T1000 (cell line): ENCODE measurements around the gene ADK.
"Not testable (repeated sequence)": the region's sequence is repeated elsewhere in the genome, so short reads cannot be mapped to it uniquely, and the experiment has no call there.

Experiments
- DNase-seq: peaks from one replicate; lab custom pipeline; 2025; ENCODE audit warnings: mixed read lengths; lab: John Stamatoyannopoulos, UW

The ADK gene

GRCh38 chr10:74300666-74301065 lies 149.6 kb downstream of the ADK start:
- DNase-seq = no peak

- no peak for DNase-seq
Observed at GRCh38 chr10:74305730-74306129, 154.7 kb downstream of the ADK start.

- no peak for DNase-seq
Observed at GRCh38 chr10:74306227-74306982, 155.4 kb downstream of the ADK start.

- DNase-seq = no peak
Observed at GRCh38 chr10:74307061-74307651, 156.1 kb downstream of the ADK start.

- no peak for DNase-seq
Observed at GRCh38 chr10:74310652-74311257, 159.7 kb downstream of the ADK start.

GRCh38 chr10:74314166-74314565 lies 163.1 kb downstream of the ADK start:
- DNase-seq = no peak

GRCh38 chr10:74320026-74320425 lies 169.0 kb downstream of the ADK start:
- DNase-seq = no peak

- no peak for DNase-seq
Observed at GRCh38 chr10:74320717-74321116, 169.7 kb downstream of the ADK start.

- DNase-seq = no peak
Observed at GRCh38 chr10:74322141-74322540, 171.1 kb downstream of the ADK start.

- no peak for DNase-seq
Observed at GRCh38 chr10:74322565-74322964, 171.5 kb downstream of the ADK start.

- DNase-seq = no peak
Observed at GRCh38 chr10:74328388-74328787, 177.4 kb downstream of the ADK start.

GRCh38 chr10:74329873-74330272 lies 178.9 kb downstream of the ADK start:
- DNase-seq = no peak

- DNase-seq = no peak
Observed at GRCh38 chr10:74330646-74331045, 179.6 kb downstream of the ADK start.

- DNase-seq = no peak
Observed at GRCh38 chr10:74332398-74332797, 181.4 kb downstream of the ADK start.

- DNase-seq = no peak
Observed at GRCh38 chr10:74333174-74333573, 182.2 kb downstream of the ADK start.

- no peak for DNase-seq
Observed at GRCh38 chr10:74334221-74334620, 183.2 kb downstream of the ADK start.

GRCh38 chr10:74335501-74335900 lies 184.5 kb downstream of the ADK start:
- no peak for DNase-seq

GRCh38 chr10:74337330-74338016 lies 186.5 kb downstream of the ADK start:
- no peak for DNase-seq

GRCh38 chr10:74342991-74343390 lies 192.0 kb downstream of the ADK start:
- DNase-seq = no peak

- no peak for DNase-seq
Observed at GRCh38 chr10:74343804-74344203, 192.8 kb downstream of the ADK start.

GRCh38 chr10:74344306-74344705 lies 193.3 kb downstream of the ADK start:
- DNase-seq = no peak

- no peak for DNase-seq
Observed at GRCh38 chr10:74347522-74347921, 196.5 kb downstream of the ADK start.

GRCh38 chr10:74353021-74353420 lies 202.0 kb downstream of the ADK start:
- not testable (repeated sequence) for DNase-seq
